Gastroesophageal sphincter (tissue), 4 donors: ENCODE measurements around the gene OR4B1. TPM values are rescaled to one million over a fixed set of nuclear protein-coding genes. Genes with fewer than 3 reads are reported as not detected.
"Not testable (repeated sequence)": the region's sequence is repeated elsewhere in the genome, so short reads cannot be mapped to it uniquely, and the experiment has no call there.

Experiments used
- ATAC-seq: fragments of 150-250 bp; one replicate; pipeline ENCODE4 v1.9.1; 2016; ENCODE audit warnings: mild to moderate bottlenecking, moderate library complexity
- H3K27ac ChIP-seq, 4 donors: fragments of 200-600 bp; sonication (generic) in 3 of 4; 1 replicate in 3 of 4; 2 replicates in 1 of 4; pipeline ENCODE4 v1.5.1; 2016 to 2019
- H3K27me3 ChIP-seq: fragments of 200-600 bp; sonication (generic); one replicate; pipeline ENCODE4 v1.5.1; 2019
- H3K36me3 ChIP-seq, 2 donors: fragments of 200-600 bp; sonication (generic); one replicate each; pipeline ENCODE4 v1.5.1; 2019; ENCODE audit warnings: control low read depth in 1 of 2
- H3K4me1 ChIP-seq, 3 donors: fragments of 200-600 bp; sonication (generic); 1 replicate in 2 of 3; 2 replicates in 1 of 3; pipeline ENCODE4 v1.5.1; 2016 to 2019; ENCODE audit warnings: control low read depth in 2 of 3
- H3K4me3 ChIP-seq, 2 donors: fragments of 200-600 bp; sonication (generic); one replicate each; pipeline ENCODE4 v1.5.1; 2019; ENCODE audit warnings: mild to moderate bottlenecking in 1 of 2, moderate library complexity in 1 of 2
- H3K9me3 ChIP-seq, 3 donors: fragments of 200-600 bp; sonication (generic); one replicate each; pipeline ENCODE4 v1.5.1; 2017 to 2019; ENCODE audit warnings: control low read depth in 2 of 3
- EP300 ChIP-seq: sonication (generic); formaldehyde crosslinking; IDR thresholded peaks from one replicate; pipeline ENCODE4 v1.6.1; 2017; ENCODE audit warnings: antibody characterized with exemption, mild to moderate bottlenecking
- POLR2A ChIP-seq, 2 donors: fragments of 450-650 bp; IDR thresholded peaks; one replicate each; pipeline ENCODE4 v1.6.1; 2017; ENCODE audit warnings: antibody characterized with exemption in 2 of 2, mild to moderate bottlenecking in 2 of 2, moderate library complexity in 1 of 2
- POLR2AphosphoS5 ChIP-seq: sonication (generic); formaldehyde crosslinking; IDR thresholded peaks from one replicate; pipeline ENCODE4 v1.6.1; 2017; ENCODE audit warnings: antibody characterized with exemption
- WGBS, 2 donors: methylation state at CpG; one replicate each; pipeline ENCODE4 v1.1.5; 2018; ENCODE audit warnings: low coverage in 1 of 2; 5-methylcytosine and 5-hydroxymethylcytosine counted together
- total RNA-seq, 4 donors: library from RNA; depleted of rRNA; stranded (reverse); fragments of >200 nt; gene quantifications; one replicate each; pipeline ENCODE4 v1.1.0, GENCODE V29; 2016
- TF ChIP-seq, protein P1 (sequence below), 4 experiments: fragments of 200-600 bp in 2 of 4; fragments of 450-650 bp in 2 of 4; sonication (generic) in 1 of 4; IDR thresholded peaks; one replicate each; pipeline ENCODE4 v1.5.1; 2017 to 2019; ENCODE audit warnings: antibody characterized with exemption in 4 of 4, mild to moderate bottlenecking in 2 of 4, moderate library complexity in 2 of 4

The OR4B1 gene
- total RNA-seq, 4 donors from 2014 or later = not detected

- WGBS, 2 donors = 60 to 70% methylated on average over 3 to 4 of the region's 4 CpGs
Measured at GRCh38 chr11:48182860-48183526, 33.6 kb upstream of the OR4B1 start.

GRCh38 chr11:48184452-48184851 lies 32.2 kb upstream of the OR4B1 start:
- Histone ChIP-seq H3K36me3 (no peaks in the 10 kb centered on the region), H3K27me3 (no peaks in the 10 kb centered on the region), H3K27ac (no peak overlapping the region), H3K9me3 (no peaks in the 10 kb centered on the region), H3K4me1 (no peaks in the 10 kb centered on the region), H3K4me3 (no peak overlapping the region)
- no peak for ATAC-seq
- TF ChIP-seq POLR2AphosphoS5 = no peak
- TF ChIP-seq EP300 = no peak
- TF ChIP-seq, protein P1, sequence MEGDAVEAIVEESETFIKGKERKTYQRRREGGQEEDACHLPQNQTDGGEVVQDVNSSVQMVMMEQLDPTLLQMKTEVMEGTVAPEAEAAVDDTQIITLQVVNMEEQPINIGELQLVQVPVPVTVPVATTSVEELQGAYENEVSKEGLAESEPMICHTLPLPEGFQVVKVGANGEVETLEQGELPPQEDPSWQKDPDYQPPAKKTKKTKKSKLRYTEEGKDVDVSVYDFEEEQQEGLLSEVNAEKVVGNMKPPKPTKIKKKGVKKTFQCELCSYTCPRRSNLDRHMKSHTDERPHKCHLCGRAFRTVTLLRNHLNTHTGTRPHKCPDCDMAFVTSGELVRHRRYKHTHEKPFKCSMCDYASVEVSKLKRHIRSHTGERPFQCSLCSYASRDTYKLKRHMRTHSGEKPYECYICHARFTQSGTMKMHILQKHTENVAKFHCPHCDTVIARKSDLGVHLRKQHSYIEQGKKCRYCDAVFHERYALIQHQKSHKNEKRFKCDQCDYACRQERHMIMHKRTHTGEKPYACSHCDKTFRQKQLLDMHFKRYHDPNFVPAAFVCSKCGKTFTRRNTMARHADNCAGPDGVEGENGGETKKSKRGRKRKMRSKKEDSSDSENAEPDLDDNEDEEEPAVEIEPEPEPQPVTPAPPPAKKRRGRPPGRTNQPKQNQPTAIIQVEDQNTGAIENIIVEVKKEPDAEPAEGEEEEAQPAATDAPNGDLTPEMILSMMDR (IDR thresholded peaks at IDR 0.05) = no peak
- TF ChIP-seq POLR2A (IDR thresholded peaks at IDR 0.05) = no peak

More at GRCh38 chr11:48182860-48183526, 33.6 kb upstream of the OR4B1 start:
- peaks cover 4% of the 10 kb centered on the region for H3K27me3 ChIP-seq
- no peak overlapping the region for H3K27ac ChIP-seq
- H3K4me3 ChIP-seq = no peak overlapping the region
- ATAC-seq = no peak
- TF ChIP-seq POLR2AphosphoS5 (no peak), POLR2A (IDR thresholded peaks at IDR 0.05) (no peak), EP300 (no peak)
- TF ChIP-seq, protein P1 (IDR thresholded peaks at IDR 0.05) = no peak
- no peaks in the 10 kb centered on the region for H3K9me3 ChIP-seq
- no peaks in the 10 kb centered on the region for H3K36me3 ChIP-seq
- no peaks in the 10 kb centered on the region for H3K4me1 ChIP-seq

DNA sequence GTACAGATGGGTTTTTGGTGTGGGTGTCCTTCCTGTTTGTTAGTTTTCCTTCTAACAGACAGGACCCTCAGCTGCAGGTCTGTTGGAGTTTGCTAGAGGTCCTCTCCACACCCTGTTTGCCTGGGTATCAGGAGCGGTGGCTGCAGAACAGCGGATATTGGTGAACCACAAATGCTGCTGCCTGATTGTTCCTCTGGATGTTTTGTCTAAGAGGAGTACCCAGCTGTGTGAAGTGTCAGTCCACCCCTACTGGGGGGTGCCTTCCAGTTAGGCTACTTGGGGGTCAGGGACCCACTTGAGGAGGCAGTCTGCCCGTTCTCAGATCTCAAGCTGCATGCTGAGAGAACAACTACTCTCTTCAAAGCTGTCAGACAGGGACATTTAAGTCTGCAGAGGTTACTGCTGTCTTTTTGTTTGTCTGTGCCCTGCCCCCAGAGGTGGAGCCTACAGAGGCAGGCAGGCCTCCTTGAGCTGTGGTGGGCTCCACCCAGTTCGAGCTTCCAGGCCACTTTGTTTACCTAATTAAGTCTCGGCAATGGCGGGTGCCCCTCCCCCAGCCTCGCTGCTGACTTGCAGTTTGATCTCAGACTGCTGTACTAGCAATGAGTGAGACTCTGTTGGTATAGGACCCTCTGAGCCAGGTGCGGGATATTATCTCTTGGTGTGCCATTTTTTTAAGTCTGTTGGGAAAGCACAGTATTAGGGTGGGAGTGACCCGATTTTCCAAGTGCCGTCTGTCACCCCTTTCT lies 25.5 kb upstream of the OR4B1 start:
- H3K9me3 ChIP-seq = peaks cover 0 to 23% (median 0%) of the 10 kb centered on the region in 3 donors
- not testable (repeated sequence) for ATAC-seq, H3K4me1 ChIP-seq, H3K36me3 ChIP-seq, H3K27me3 ChIP-seq, H3K4me3 ChIP-seq, H3K27ac ChIP-seq
- WGBS, 2 donors = 90% methylated on average over 3 of the region's 10 CpGs; no CpG with 5 or more reads in 1 of the 2 donors

- H3K9me3 ChIP-seq = peaks cover 0 to 33% (median 0%) of the 10 kb centered on the region in 3 donors
- no peaks in the 10 kb centered on the region for H3K36me3 ChIP-seq
- no peak for ATAC-seq
- H3K27ac ChIP-seq = no peak overlapping the region
- no peaks in the 10 kb centered on the region for H3K4me1 ChIP-seq
- peaks cover 5% of the 10 kb centered on the region for H3K27me3 ChIP-seq
- no peak overlapping the region for H3K4me3 ChIP-seq
- 58 to 73% methylated on average over 2 of the region's 2 CpGs for WGBS, 2 donors
- TF ChIP-seq EP300 = no peak
- TF ChIP-seq POLR2AphosphoS5 = no peak
- no peak for TF ChIP-seq POLR2A (IDR thresholded peaks at IDR 0.05)
- TF ChIP-seq, protein P1 (IDR thresholded peaks at IDR 0.05) = no peak
Measured at GRCh38 chr11:48193876-48194275, 22.7 kb upstream of the OR4B1 start.

- no peaks in the 10 kb centered on the region for H3K27me3 ChIP-seq
- H3K27ac ChIP-seq = no peak overlapping the region
- H3K4me3 ChIP-seq = no peak overlapping the region
- H3K9me3 ChIP-seq = no peaks in the 10 kb centered on the region
- 80 to 85% methylated on average over 2 of the region's 2 CpGs for WGBS, 2 donors
- H3K4me1 ChIP-seq = no peaks in the 10 kb centered on the region
- TF ChIP-seq POLR2AphosphoS5 = no peak
- no peak for TF ChIP-seq EP300
- TF ChIP-seq, protein P1 (IDR thresholded peaks at IDR 0.05) = no peak
- no peak for TF ChIP-seq POLR2A (IDR thresholded peaks at IDR 0.05)
- ATAC-seq = no peak
- no peaks in the 10 kb centered on the region for H3K36me3 ChIP-seq
Measured at GRCh38 chr11:48207881-48208280, 8.7 kb upstream of the OR4B1 start.
